HepG2 (cell line): ENCODE results near the gene CEACAM4. TPM values are rescaled to one million over a fixed set of nuclear protein-coding genes. Genes with fewer than 3 reads are reported as not detected.

Experiments
- ATAC-seq: fragments of 200-7000 bp; cut with Tn5 transposase; 3 replicates; pipeline ENCODE4 v1.9.1; 2020; ENCODE audit warnings: mild to moderate bottlenecking, moderate library complexity
- BruUV-seq: library from RNA; stranded (reverse); fragments of 400-500 nt; replicated peaks from 2 replicates; lab custom pipeline; 2021; lab: Mats Ljungman, UMichigan
- CTCF ChIA-PET: fragments of 300-600 bp; formaldehyde crosslinking; extraction: SDS; loops from one replicate; lab custom pipeline; 2021; ENCODE audit warnings: low total read pairs, inconsistent platforms, low intra/inter-chr PET ratio; lab: Yijun Ruan, JAX
- POLR2A ChIA-PET: fragments of 350-600 bp; sonication (Branson Sonifier 250); formaldehyde crosslinking; loops from one replicate; lab custom pipeline; 2020; ENCODE audit warnings: antibody characterized with exemption, inconsistent platforms; lab: Yijun Ruan, JAX
- DNase-seq: peaks from one replicate; pipeline ENCODE4 v3.0.0-alpha.2; 2015; ENCODE audit warnings: low spot score
- FAIRE-seq: peaks from 3 replicates; lab custom pipeline; 2011; peaks lifted over from hg19 to GRCh38; lab: Jason Lieb, UNC
- H2AFZ ChIP-seq: one replicate; pipeline ENCODE4 v1.6.1; 2011; ENCODE audit warnings: low read length, inconsistent platforms
- H3K27ac ChIP-seq: fragments of 300-600 bp; 3 replicates; pipeline ENCODE4 v1.8.0; 2011; ENCODE audit warnings: mixed run types, mild to moderate bottlenecking, mixed read lengths, low read length, inconsistent platforms; ENCODE audit not compliant: insufficient read depth; ENCODE audit errors: extremely low read length
- H3K27me3 ChIP-seq, 2 experiments: fragments of 200-600 bp in 1 of 2; 2 replicates in 1 of 2; 3 replicates in 1 of 2; pipeline versions ENCODE4 v1.6.0 to v1.8.0; 2011; ENCODE audit warnings: low read length in 2 of 2, mild to moderate bottlenecking in 2 of 2, moderate library complexity in 2 of 2, inconsistent platforms in 1 of 2; ENCODE audit not compliant: insufficient read depth in 2 of 2, control insufficient read depth in 1 of 2
- H3K36me3 ChIP-seq, 2 experiments: fragments of 200-600 bp in 1 of 2; replicated peaks in 1 of 2; 2 replicates in 1 of 2; 3 replicates in 1 of 2; pipeline versions ENCODE4 v1.5.1 to v1.8.0; 2011; ENCODE audit warnings: low read length in 2 of 2, inconsistent platforms in 1 of 2; ENCODE audit not compliant: insufficient read depth in 2 of 2, control insufficient read depth in 1 of 2
- H3K4me1 ChIP-seq: 2 replicates; pipeline ENCODE4 v1.5.1; 2012; ENCODE audit warnings: low read length, inconsistent platforms; ENCODE audit not compliant: insufficient read depth
- H3K4me2 ChIP-seq: 2 replicates; pipeline ENCODE4 v1.6.0; 2011; ENCODE audit warnings: low read depth, low read length, inconsistent platforms
- H3K4me3 ChIP-seq, 3 experiments: fragments of 200-600 bp in 1 of 3; sonication (generic), shearing (Covaris generic) in 1 of 3; replicated peaks in 1 of 3; 2 replicates each; pipeline ENCODE4 v1.5.1; 2011 to 2016; ENCODE audit warnings: low read length in 3 of 3, inconsistent platforms in 2 of 3, low read depth in 2 of 3, mild to moderate bottlenecking in 2 of 3, control low read depth in 1 of 3, mixed read lengths in 1 of 3; ENCODE audit not compliant: insufficient read depth in 1 of 3
- H3K79me2 ChIP-seq: one replicate; pipeline ENCODE4 v1.6.1; 2011; ENCODE audit warnings: low read length, inconsistent platforms; ENCODE audit not compliant: insufficient read depth
- H3K9ac ChIP-seq: 2 replicates; pipeline ENCODE4 v1.6.0; 2011; ENCODE audit warnings: mild to moderate bottlenecking, low read depth, low read length, inconsistent platforms; ENCODE audit not compliant: insufficient read depth
- H3K9me3 ChIP-seq: 2 replicates; pipeline ENCODE4 v1.5.1; 2012; ENCODE audit warnings: mild to moderate bottlenecking, low read length
- H4K20me1 ChIP-seq: 2 replicates; pipeline ENCODE4 v1.6.0; 2011; ENCODE audit warnings: inconsistent platforms, mild to moderate bottlenecking, low read length, moderate library complexity; ENCODE audit not compliant: insufficient read depth
- DNMT1 ChIP-seq: sonication (generic); formaldehyde crosslinking; IDR thresholded peaks from 2 replicates; pipeline ENCODE4 v1.5.1; 2020; ENCODE audit warnings: mild to moderate bottlenecking, missing genetic modification reagents
- HMGA1 ChIP-seq: sonication (generic); formaldehyde crosslinking; conservative IDR thresholded peaks from 2 replicates; pipeline ENCODE4 v1.4.0; 2020; ENCODE audit warnings: missing genetic modification reagents
- MLLT10 ChIP-seq: sonication (generic); formaldehyde crosslinking; IDR thresholded peaks from 2 replicates; pipeline ENCODE4 v1.4.0; 2020; ENCODE audit warnings: missing genetic modification reagents
- MXD1 ChIP-seq: sonication (generic); formaldehyde crosslinking; IDR thresholded peaks from 2 replicates; pipeline ENCODE4 v1.4.0; 2020; ENCODE audit warnings: mild to moderate bottlenecking, missing genetic modification reagents
- MYNN ChIP-seq: sonication (generic); formaldehyde crosslinking; IDR thresholded peaks from 2 replicates; pipeline ENCODE4 v1.4.0; 2020; ENCODE audit warnings: mild to moderate bottlenecking, low read depth, missing genetic modification reagents
- NCOA2 ChIP-seq: sonication (generic); formaldehyde crosslinking; IDR thresholded peaks from 2 replicates; pipeline ENCODE4 v1.8.0; 2022; ENCODE audit warnings: inconsistent platforms
- NR2F6 ChIP-seq, 2 experiments: IDR thresholded peaks; 2 replicates each; pipeline ENCODE4 v1.6.1; 2016; ENCODE audit warnings: antibody characterized with exemption in 1 of 2, mild to moderate bottlenecking in 1 of 2
- TIGD3 ChIP-seq: sonication (generic); formaldehyde crosslinking; IDR thresholded peaks from 2 replicates; pipeline ENCODE4 v1.5.1; 2020; ENCODE audit warnings: mild to moderate bottlenecking, missing genetic modification reagents, borderline replicate concordance
- TOPORS ChIP-seq: sonication (generic); formaldehyde crosslinking; IDR thresholded peaks from 2 replicates; pipeline ENCODE4 v1.8.0; 2023; ENCODE audit warnings: mild to moderate bottlenecking, missing genetic modification reagents
- ZBTB37 ChIP-seq: sonication (generic); formaldehyde crosslinking; IDR thresholded peaks from 2 replicates; pipeline ENCODE4 v1.4.0; 2020; ENCODE audit warnings: mild to moderate bottlenecking, missing genetic modification reagents
- ZMAT5 ChIP-seq: sonication (generic); formaldehyde crosslinking; IDR thresholded peaks from 2 replicates; pipeline ENCODE4 v1.5.0; 2020; ENCODE audit warnings: mild to moderate bottlenecking, low read depth, missing genetic modification reagents, borderline replicate concordance
- ZNF512B ChIP-seq: sonication (generic); formaldehyde crosslinking; IDR thresholded peaks from 2 replicates; pipeline ENCODE4 v1.5.1; 2020; ENCODE audit warnings: missing genetic modification reagents, mild to moderate bottlenecking, borderline replicate concordance
- ZNF562 ChIP-seq: sonication (generic); formaldehyde crosslinking; IDR thresholded peaks from 2 replicates; pipeline ENCODE4 v1.8.0; 2022; ENCODE audit warnings: missing genetic modification reagents, borderline replicate concordance
- ZNF792 ChIP-seq: IDR thresholded peaks from 2 replicates; pipeline ENCODE4 v1.6.1; 2016
- WGBS: methylation state at CpG from one replicate; pipeline ENCODE4 v1.1.6; 2017; ENCODE audit warnings: low lambda C conversion rate; 5-methylcytosine and 5-hydroxymethylcytosine counted together
- in situ Hi-C: cut with HindIII; loops from 2 replicates; pipeline ENCODE4 v1.10.0; 2017; ENCODE audit warnings: low pct_unique_long_range_greater_than_20kb; ENCODE audit not compliant: extremely low pct_ligation_motif_present
- intact Hi-C: fragments of 100-400 bp; cut with micrococcal nuclease; formaldehyde crosslinking; loops from one replicate; pipeline ENCODE4 v1.10.0; 2022; ENCODE audit not compliant: unreplicated experiment
- polyA plus RNA-seq, 8 experiments: library from polyadenylated mRNA; depleted of rRNA in 3 of 8; stranded (reverse) in 7 of 8; unstranded in 1 of 8; fragments of >200 nt; fragmentation: Illumina TruSeq in 4 of 8; extraction: Trizol in 4 of 8; gene quantifications; 2 replicates each; pipeline versions ENCODE4 v1.2.1 to v1.2.3, GENCODE V29; 2011 to 2016; ENCODE audit warnings: low read depth in 4 of 8, missing spikeins in 1 of 8, mixed read lengths in 1 of 8; ENCODE audit not compliant: insufficient read depth in 1 of 8
- total RNA-seq, 5 experiments: library from RNA; depleted of rRNA; stranded (reverse); fragments of >200 nt; fragmentation: Illumina TruSeq; extraction: Trizol; gene quantifications; 2 replicates each; pipeline ENCODE4 v1.2.3, GENCODE V29; 2016; ENCODE audit warnings: low read depth in 1 of 5

Gene CEACAM4
- total and polyA plus RNA-seq, 2 of the 13 experiments (the other 11 are each of a cell fraction or from before 2014, with no cell fraction given), result not detected

GRCh38 chr19:41626278-41626677 lies 596 bp downstream of the CEACAM4 start:
- ChIA-PET POLR2A (no interaction called here), CTCF (no interaction called here)
- Histone ChIP-seq H3K4me1 (no peaks in the 10 kb centered on the region), H3K27me3 (peaks cover 0 to 7% of the 10 kb centered on the region in 2 experiments; a peak in 1 of 5 replicates), H3K27ac (no peak overlapping the region), H2AFZ (no peak overlapping the region), H3K79me2 (no peaks in the 10 kb centered on the region), H4K20me1 (no peaks in the 10 kb centered on the region), H3K36me3 (no peaks in the 10 kb centered on the region), H3K9me3 (peaks cover 16% of the 10 kb centered on the region), H3K4me2 (no peak overlapping the region), H3K9ac (no peak overlapping the region), H3K4me3 (no peak overlapping the region)
- DNase-seq (no peak), FAIRE-seq (no peak), ATAC-seq (no peak)
- 2% methylated on average over 3 of the region's 3 CpGs for WGBS
- in situ Hi-C loops (no loop called here), intact Hi-C loops (no loop called here)
- BruUV-seq, result no TSS peak
- TF ChIP-seq ZBTB37 (no peak), DNMT1 (CRISPR knock-in tag) (no peak), ZMAT5 (CRISPR knock-in tag) (no peak), NCOA2 (CRISPR knock-in tag) (no peak), HMGA1 (CRISPR knock-in tag) (no peak), MYNN (CRISPR knock-in tag) (no peak), ZNF792 (CRISPR knock-in tag) (no peak), MLLT10 (CRISPR knock-in tag) (no peak), ZNF512B (CRISPR knock-in tag) (no peak), ZNF562 (CRISPR knock-in tag) (no peak), TIGD3 (CRISPR knock-in tag) (no peak), MXD1 (no peak), TOPORS (CRISPR knock-in tag) (no peak), NR2F6 (IDR thresholded peaks at IDR 0.05) (no peak), NR2F6 (CRISPR knock-in tag; IDR thresholded peaks at IDR 0.05) (no peak)
